G401 (cell line): ENCODE data around the gene DRAM2. TPM values are rescaled to one million over a fixed set of nuclear protein-coding genes. Genes with fewer than 3 reads are reported as not detected.
"Not testable (repeated sequence)": the region's sequence is repeated elsewhere in the genome, so short reads cannot be mapped to it uniquely, and the experiment has no call there.

Experiments
- DNase-seq: peaks from one replicate; pipeline ENCODE4 v3.0.0-alpha.2; 2015; ENCODE audit warnings: low spot score
- in situ Hi-C: cut with HindIII; loops from 2 replicates; pipeline ENCODE4 v1.10.0; 2016; ENCODE audit warnings: low sequenced_read_pairs, mixed read lengths
- total RNA-seq: library from RNA; depleted of rRNA; stranded (reverse); fragments of >200 nt; shearing (Covaris generic); gene quantifications from 2 replicates; pipeline ENCODE4 v1.2.3, GENCODE V29; 2014; rRNA removed

The DRAM2 gene
- total RNA-seq, 1 experiment from 2014 or later, result 45.0 TPM

- in situ Hi-C loops, DNase-seq: not testable (repeated sequence)
Measured at GRCh38 chr1:111095421-111095820, 44.5 kb downstream of the DRAM2 start.

GRCh38 chr1:111089638-111090037 lies 50.3 kb downstream of the DRAM2 start:
- in situ Hi-C loops, result no loop called here
- no peak for DNase-seq

- in situ Hi-C loops, result no loop called here
- no peak for DNase-seq
Measured at GRCh38 chr1:111085676-111086075, 54.2 kb downstream of the DRAM2 start.

GRCh38 chr1:111084999-111085398 lies 54.9 kb downstream of the DRAM2 start:
- in situ Hi-C loops, result no loop called here
- DNase-seq, result no peak

GRCh38 chr1:111082421-111083203 lies 57.3 kb downstream of the DRAM2 start:
- DNase-seq, result no peak
- in situ Hi-C loops, result no loop called here

- DNase-seq, in situ Hi-C loops: not testable (repeated sequence)
Measured at GRCh38 chr1:111079329-111079728, 60.6 kb downstream of the DRAM2 start.

GRCh38 chr1:111077312-111077711 lies 62.6 kb downstream of the DRAM2 start:
- in situ Hi-C loops, DNase-seq: not testable (repeated sequence)

Other genes with a start within 250 kb of the DRAM2 start
- 23.0 and 50.7 TPM in 2 replicates for gene LRIF1, start 176.2 kb downstream of the DRAM2 start, total RNA-seq
- gene CEPT1, start 130 bp upstream of the DRAM2 start, total RNA-seq, result 23.4 and 23.8 TPM in 2 replicates
- not detected in 2 replicates for gene DENND2D, start 60.6 kb upstream of the DRAM2 start, total RNA-seq
- gene CHI3L2, start 87.6 kb upstream of the DRAM2 start, total RNA-seq, result not detected in 2 replicates
- gene CHIA, start 150.8 kb upstream of the DRAM2 start, total RNA-seq, result not detected in 2 replicates